GM19372 (cell line): ENCODE measurements around the gene CTNNAL1.
A peak's percentile ranks its signal among the peaks of the same experiment; 100 is the strongest.
"Not testable (repeated sequence)": the region's sequence is repeated elsewhere in the genome, so short reads cannot be mapped to it uniquely, and the experiment has no call there.

Experiments
- ATAC-seq: cut with Tn5 transposase; IDR thresholded peaks from one replicate; pipeline ENCODE4 v1.9.1; 2021; ENCODE audit warnings: mild to moderate bottlenecking, low read depth, moderate library complexity; ENCODE audit not compliant: unreplicated experiment

Gene CTNNAL1

DNA sequence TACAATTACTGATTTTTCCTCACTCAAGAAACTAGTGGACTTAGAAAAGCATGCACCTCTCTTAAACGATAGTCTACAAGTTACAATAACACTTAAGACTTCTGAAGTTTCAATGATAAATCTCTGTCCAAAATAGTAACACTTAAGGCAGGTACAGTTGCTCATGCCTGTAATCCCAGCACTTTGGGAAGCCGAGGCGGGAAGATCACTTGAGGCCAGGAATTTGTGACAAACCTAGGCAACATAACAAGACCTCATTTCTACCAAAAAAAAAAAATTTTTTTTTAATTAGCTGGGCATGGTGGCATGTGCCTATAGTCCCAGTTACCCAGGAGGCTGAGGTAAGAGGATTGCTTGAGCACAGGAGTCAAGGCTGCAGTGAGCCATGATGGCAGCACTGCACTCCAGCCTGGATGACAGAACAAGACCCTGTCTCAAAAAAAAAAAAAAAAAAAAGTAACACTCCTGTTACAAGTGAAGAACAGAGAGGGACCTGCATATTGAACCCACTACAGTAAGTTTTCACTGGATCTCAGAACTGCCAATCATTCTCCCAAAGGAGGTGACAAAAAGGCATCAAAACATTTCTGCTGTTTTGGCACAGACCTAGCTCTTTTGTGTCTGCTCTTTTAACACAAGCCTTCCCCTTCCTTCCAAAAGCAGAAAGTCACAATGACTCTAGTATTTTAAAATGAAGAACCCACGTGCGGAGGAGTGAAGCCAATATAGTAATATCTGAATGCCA lies 75.6 kb downstream of the CTNNAL1 start:
- ATAC-seq = no peak

DNA sequence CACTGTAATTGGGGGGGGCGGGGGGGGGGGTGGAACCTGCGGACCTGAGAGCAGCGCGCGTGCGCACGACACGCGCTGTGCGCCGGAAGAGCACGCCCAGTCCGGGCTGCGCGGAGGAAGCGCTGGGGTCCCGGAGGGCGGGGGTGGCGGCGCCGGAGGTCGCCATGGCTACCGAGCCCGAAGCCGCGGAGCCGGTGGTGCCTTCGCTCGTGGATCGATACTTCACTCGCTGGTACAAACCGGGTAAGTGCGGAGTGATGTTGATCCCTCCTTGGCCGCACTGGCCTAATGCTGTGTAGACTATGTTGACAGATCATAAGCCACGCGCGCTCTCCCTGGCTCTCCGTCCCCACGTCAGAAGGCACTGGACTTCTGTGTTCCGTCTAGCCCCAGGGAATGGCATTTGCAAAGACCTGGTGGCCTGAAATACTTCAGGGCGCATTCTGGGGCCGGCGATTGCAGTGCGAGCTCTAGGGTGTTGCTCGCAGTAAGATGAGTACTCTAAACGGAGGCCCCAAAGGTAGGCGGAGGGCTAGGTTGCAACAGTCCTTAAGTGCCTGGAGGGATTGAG lies 78.9 kb downstream of the CTNNAL1 start, which contains the start of gene ABITRAM:
Gene ABITRAM (plus strand): TSS at position 78 of the 571 bp plus-strand sequence. CDS start 87 bp downstream, at position 165.
- peak; percentile 75 for ATAC-seq

DNA sequence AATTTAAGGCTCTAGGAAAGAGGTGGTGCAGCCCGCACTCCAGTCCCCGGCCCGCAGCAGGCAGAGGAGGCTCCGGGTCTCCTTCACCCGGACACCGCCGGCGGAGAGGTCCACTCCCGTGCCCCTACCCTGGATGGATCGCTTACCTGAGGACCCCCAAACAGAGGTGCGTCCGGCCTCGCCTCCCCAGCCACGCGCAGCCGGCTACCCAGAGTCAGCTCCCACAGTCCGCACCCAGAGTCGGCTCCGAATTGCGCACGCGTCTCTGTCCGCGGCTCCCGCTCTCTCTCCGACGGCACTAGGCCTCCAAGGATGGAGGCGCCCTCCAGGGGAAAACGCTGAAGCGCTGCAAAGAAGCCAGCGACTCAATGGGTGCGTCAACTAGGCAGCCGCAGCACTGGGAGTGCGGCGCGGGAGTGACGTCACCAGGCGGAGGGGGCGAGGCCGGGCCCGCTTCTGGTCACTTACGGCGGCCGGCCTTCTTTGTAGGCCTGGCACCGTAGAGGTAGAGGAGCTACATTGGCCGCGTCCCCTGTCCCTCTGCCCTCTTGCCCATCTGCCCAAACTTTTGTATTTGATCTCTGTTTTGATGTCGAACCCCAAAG lies 79.5 kb downstream of the CTNNAL1 start, which contains the start of gene ELP1:
Gene ELP1 (minus strand): TSS at position 407 of the 605 bp plus-strand sequence. CDS start 2,978 bp downstream, outside the sequence.
- peak; percentile 82 for ATAC-seq

DNA sequence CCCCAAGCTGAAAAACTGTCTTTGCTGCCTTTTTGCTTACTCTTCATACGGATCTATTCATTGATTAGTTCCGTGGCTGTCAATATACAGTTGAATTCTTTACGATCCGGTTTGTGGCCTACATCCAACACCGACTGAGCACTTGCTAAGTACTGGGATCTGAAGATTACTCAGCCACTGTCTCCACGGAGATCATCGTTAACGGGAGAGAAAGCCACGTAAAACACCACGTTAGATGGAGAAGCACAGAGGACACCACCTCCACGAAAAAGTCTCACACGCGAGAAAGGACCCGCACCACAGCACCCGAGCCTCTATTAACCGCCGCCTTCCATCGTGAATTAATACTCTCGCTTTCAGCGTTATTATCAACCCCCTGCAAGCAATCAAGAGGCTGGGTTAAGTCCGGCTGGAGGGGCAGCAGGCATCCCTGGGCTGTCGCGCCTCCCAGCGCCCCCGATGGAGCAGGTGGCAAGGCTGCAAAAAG lies 80.0 kb downstream of the CTNNAL1 start:
- no peak for ATAC-seq

DNA sequence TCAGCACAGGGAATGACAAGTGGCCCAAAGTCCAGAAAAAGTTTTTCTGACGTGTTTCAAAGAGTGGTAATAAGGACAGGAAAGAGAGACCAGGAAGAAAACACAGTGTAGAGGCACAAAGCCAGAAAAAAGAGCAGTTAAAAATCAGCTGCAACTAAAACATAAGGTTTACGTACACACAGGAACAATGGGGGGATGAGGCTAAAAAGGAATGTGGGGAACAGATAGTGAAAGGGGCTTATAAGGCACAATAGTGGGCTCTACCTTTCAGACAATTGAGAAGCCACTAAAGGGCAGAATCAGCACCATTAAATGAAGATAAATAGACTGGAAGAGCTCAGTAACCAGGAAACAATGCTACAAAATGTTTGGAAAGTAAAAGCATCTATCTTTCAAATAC lies 84.9 kb downstream of the CTNNAL1 start:
- ATAC-seq = no peak

DNA sequence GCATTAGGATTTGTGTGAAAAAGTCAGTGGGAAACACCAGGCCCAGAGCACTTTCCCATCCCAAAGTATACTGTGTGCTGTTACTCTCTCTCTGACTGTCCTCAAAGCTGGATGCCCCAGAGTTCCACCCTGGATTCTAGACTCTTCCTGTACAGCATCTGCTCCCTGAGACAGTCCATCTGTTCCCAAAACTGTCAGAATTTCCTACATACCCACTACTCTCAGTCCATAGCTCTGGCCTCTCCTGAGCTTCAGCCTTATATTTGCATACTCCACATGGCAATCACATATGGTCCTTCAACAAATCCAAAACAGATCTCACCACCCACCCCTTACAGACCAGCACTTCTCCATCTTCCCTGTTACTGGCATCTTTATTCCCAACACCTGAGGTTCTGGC lies 88.8 kb downstream of the CTNNAL1 start:
- ATAC-seq = no peak

DNA sequence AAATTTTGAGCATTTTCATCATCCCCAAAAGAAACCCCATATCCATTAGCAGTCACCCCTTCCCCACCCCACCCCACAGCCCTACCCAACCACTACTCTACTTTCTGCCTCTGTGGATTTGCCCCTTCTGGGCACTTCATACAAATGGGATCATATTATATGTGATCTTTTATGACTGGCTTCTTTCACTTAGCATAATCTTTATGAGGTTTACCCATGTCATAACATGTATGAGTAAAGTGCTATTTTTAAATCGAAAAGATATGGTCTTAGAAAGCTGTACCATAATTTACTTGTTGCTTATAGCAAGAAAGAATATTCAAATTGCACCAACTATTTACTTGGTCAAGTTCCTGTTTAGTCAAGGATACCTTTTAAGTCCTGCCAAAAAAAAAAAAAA lies 92.1 kb downstream of the CTNNAL1 start:
- ATAC-seq = no peak

DNA sequence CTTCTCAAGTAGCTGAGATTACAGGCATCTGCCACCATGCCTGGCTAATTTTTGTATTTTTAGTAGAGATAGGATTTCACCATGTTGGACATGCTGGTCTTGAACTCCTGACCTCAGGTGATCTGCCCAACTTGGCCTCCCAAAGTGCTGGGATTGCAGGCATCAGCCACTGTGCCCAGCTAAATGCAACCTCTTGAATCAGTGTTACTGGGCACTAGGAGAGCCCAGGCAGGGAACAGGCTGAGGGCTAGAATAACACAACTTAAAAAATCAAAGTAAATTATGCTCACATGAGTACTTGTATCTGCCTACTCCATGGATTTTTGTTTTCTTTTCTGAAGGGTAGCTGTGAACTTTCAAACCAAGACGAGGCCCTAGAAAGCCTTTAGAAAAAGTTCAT lies 92.9 kb downstream of the CTNNAL1 start:
- not testable (repeated sequence) for ATAC-seq

DNA sequence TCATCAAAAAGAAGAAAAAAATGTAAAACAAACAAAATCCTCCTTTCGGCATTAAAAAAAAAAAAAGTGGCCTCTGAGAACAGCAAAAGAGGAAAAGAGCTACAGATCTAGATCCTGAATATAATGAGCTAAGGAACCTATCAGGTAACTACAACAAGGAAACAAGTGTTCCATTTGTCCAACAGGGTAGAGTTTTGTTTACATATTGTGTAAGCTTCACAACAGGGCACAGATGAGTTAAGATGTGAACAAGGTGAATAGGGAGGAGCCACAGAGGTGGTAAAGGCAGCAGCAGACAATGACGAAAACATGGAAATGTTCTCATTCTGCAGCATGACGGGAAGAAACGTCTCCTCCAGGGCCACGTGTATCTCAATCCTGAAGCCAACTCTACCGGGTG lies 93.8 kb downstream of the CTNNAL1 start:
- no peak for ATAC-seq

DNA sequence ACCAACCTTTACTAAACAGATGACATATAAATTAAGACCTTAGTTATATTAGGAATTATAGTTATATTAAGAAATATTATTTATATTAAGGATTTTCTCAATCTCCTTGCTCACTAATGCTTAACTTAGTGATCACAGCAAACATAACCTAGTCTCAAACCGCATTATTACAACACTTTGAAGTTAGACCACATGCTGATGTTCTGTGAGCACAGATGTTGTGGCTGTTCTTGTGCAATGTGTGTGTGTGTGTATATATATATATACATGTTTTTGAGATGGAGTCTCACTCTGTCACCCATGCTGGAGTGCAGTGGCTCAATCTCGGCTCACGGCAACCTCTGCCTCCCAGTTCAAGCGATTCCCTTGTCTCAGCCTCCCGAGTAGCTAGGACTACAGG lies 99.9 kb downstream of the CTNNAL1 start:
- no peak for ATAC-seq

DNA sequence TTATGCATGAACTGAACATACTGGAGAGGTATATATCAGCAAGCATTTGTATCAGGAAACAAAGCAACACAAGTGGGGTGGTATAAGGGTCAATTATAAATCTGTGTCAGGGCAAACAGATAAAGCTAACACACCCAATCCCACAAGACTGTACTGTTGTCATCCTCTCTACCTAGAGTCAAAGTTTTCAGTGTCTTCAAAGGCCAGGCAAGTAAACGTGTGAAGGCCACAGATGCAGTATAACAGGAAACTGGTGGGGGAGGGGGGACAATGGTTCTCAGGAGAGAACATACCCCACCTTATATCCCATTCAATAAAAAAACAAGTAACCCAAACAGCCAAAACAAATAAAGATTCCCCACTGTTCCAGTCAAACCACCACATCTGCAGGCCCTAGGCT lies 101.5 kb downstream of the CTNNAL1 start:
- no peak for ATAC-seq

DNA sequence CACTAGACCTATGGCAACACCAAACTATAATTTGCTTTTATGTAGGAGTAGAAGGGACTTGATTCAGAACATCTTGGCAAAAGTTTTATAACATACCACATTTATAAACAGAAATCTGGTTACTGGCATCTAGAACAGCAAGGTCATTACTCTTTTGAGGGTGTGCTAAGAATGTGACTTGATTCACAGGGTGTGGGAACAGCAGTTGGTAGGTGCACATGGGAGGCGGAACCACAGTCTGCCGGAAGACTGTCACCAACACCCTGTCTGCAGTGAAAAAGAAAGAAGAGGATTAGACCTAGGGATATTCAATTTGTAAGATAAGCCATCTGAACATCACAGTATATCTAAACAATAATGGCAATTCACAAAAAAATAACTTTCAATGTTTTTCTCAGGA lies 102.4 kb downstream of the CTNNAL1 start:
- no peak for ATAC-seq

DNA sequence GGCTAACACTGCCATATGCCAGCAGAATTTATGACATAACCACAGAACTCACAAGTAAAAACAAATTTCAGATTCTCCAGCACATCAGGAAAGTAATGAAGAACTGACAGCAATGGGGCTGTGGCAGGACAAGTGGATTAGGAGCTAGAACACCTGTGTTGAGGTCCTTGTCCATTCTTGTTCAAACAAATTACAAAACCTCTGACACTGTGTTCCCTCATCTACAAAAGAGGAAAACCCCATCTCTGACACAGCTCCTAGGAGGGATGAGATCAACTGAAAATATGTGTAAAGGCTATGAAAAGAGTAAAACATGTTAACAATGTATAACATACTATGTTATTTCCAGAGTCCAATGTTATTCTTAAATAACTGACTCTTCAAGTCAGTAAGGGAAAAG lies 102.9 kb downstream of the CTNNAL1 start:
- no peak for ATAC-seq

DNA sequence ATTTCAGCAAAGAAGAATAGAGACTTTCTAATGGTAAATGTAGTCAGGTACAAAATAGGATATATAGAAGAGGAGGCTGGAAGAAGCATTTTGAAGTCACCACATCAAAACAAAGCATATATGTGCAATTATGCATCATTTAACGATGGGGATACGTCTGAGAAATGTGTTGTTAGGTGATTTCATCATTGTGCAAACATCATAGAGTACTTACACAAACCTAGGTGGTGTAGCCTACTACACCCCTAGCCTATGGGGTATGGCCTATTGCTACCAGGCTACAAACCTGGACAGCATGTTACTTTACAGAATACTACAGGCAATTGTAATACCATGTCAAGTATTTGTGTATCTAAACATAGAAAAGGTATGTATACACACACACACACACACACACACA lies 107.8 kb downstream of the CTNNAL1 start:
- ATAC-seq = no peak

DNA sequence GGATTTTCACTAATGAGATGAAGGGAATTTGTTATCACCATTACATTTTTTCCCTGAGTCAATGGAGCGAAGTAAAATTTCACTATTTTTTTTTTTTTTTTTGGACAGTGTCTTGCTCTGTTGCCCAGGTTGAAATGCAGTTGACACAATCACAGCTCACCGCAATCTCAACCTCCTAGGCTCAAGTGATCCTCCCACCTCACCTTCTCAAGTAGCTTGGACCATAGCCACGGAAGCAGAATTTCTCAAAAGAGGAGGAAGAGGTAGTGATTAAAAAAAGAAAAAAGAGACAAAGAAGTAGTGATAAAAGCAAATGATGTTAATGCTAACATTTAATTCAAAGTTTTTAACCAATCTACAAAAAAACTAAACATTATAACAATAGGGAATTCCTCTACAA lies 109.1 kb downstream of the CTNNAL1 start:
- ATAC-seq = no peak

DNA sequence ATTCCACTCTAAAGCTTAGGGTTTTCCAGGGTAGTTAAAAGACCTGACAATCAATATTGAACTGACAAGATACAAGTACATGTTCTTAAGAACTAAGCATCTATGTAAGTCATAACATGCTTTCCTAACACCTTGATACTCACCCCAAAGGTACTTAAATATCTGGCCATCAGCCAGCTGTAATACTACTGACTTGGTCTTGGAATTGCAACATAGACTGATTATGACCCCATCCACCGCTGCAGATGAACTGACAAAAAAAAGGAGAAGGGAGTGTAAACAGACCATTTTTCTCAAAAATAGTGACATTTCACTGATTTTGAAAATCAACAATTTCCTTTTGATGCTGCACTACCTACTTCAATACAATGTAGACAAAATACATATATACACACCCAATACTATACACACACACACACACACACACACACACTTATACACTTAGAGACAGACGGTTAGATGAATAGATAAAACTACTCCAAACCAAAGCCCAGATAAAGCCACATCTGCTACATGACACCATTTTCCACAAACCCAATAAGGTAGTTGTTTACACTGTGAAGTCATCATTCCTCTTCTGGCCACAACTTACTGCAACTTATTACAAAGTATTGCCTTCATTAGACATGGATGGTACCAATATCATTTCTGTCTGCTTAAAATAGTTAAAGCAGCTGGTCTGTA lies 109.7 kb downstream of the CTNNAL1 start:
- ATAC-seq = no peak

DNA sequence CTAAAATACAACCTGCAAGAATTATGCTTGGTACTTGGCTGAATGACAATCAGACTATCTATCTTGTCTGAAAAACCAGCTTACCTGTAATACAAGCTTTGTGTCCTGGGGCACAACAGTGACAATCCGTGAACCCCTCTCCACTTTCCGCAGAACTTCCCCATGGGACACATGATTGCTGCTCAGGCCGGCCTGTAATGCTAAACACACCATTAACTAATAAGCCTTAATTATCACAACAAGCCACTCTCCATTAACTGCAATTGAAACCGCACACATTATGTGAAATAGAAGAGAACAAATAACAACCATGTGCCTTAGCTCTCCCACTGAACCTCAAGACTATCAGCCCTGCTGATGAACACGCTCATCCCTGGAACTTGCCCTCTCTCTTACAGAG lies 113.1 kb downstream of the CTNNAL1 start:
- ATAC-seq = no peak

DNA sequence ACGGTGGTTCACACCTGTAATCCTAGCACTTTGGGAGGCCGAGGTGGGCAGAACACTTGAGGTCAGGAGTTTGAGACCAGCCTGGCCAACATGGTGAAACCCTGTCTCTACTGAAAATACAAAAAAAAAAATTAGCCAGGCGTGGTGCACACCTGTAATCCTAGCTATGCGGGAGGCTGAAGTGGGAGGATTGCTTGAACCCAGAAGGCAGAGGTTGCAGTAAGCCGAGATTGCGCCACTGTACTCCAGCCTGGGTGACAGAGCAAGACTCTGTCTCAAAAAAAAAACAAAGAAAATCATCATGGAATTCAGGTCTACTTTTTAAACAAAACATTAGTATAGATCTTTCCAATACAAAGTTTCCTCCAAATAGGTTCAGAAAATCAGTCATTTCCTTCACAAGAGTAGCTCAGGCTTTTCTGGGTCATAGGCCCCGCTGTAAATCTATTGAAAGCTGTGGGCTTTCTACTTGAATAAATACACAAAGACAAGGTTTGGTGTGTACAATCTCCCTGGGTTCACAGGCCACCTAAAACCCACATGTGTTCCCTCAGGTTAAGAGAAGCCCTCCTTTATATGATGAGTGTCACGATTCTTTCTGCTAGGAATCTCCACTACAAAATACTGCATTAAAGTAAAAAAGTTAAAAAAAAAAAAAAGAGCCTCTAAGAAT lies 114.1 kb downstream of the CTNNAL1 start:
- ATAC-seq = not testable (repeated sequence)

DNA sequence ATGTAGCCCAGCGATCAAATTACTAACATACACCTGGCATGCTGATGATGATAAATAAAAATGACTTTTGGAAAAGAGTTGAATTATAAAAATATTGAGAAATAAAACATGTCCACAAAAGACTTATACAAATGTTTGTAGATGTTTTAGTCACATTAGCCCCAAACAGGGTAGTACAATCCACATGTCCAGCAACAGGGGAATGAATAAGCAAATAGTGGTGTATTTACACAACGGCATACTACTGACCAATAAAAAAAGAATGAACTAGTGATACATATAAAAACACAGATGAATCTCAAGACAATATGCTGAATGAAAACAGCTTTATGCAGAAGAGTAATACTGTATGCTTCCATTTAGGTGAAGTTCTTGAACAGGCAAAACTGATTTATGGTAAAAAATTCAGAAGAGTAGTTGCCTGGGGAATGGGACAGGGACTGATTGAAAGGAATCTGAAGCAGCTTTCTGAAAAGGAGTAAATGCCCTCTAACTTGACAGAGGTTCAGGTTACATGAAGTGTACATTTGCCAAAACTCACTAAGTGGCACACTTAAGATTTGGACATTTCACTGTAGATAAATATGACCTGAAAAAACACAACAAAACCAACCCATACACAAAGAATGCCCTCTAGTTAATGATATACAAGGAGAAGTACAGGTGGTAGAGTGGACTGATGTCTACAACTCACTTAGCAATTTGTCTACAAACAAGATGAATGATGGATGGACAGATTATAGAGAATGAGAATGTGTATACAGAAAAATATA lies 115.8 kb downstream of the CTNNAL1 start:
- ATAC-seq = no peak
